ENCODE data around the gene LRRC8C. TPM values are rescaled to one million over a fixed set of nuclear protein-coding genes. Genes with fewer than 3 reads are reported as not detected.

LRRC8C gene
- total and polyA plus RNA-seq, 2 of the 8 experiments (the other 6 are each of a cell fraction or from before 2014, with no cell fraction given): 1.1 to 2.1 TPM

DNA sequence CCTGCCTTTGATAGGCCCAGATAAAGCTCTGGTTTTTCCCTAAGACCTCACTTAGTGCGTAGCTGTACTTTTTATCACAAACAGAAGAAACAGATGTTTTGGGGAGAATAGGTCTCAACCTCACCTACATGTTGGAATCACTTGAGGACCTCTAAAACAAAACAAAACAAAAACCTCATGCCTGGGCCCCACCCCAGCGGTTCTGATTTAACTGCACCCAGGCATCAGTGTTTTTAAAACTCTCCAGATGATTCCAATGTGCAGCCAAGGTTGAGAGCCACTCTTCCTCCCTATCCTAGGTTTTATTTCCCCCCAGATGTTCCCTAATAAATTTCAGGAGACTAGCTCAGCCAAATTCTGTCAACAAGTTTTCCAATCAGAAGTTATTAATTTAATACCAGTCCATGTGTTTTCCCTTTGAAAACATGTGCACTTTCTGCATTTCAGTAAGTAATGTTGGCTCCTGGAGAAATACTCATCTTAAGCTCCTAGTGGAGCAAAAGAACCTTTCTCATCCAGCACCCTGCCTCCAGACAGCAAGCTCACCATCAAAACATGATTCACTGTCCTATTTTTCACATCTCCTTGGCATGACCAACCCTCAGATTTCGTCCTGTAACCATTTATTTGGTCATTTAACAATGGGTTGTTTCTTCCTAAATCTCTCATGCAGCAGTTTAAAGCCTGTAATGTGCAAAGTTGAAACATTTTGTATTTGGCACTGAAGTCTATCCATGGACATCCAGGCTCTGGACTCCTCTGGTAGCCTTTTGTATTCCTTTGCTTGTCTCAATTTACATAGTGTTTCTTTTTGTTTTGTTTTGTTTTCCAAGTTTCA, 27.5 kb downstream of the LRRC8C start:
- Histone ChIP-seq H3K23me2 (ENCODE audit: low read depth, low read length) (no peaks in the 10 kb centered on the region), H3K4me2 (ENCODE audit: insufficient read depth in 1 of 2, low read depth in 2 of 2, low read length in 2 of 2) (no peak overlapping the region), H4K5ac (ENCODE audit: insufficient read length, low read depth, low read length) (no peak overlapping the region), H3K18ac (ENCODE audit: extremely low read depth, low read length) (no peak overlapping the region), H2BK120ac (replicated peaks; ENCODE audit: low read depth, low read length) (no peak overlapping the region), H3K79me2 (ENCODE audit: control insufficient read depth in 1 of 2, insufficient read depth in 2 of 2, low read length in 2 of 2) (no peaks in the 10 kb centered on the region), H2BK5ac (ENCODE audit: low read depth, low read length) (no peak overlapping the region), H2BK12ac (ENCODE audit: low read depth, low read length) (no peak overlapping the region), H4K20me1 (replicated peaks in 1 of 2; ENCODE audit: control insufficient read depth in 1 of 2, insufficient read depth in 2 of 2, low read length in 2 of 2) (no peaks in the 10 kb centered on the region), H3K4me1 (replicated peaks in 1 of 4; ENCODE audit: control insufficient read depth in 3 of 4, insufficient read depth in 4 of 4, low read length in 3 of 4) (no peaks in the 10 kb centered on the region), H3K56ac (replicated peaks; ENCODE audit: insufficient read length, low read depth, low read length) (no peak overlapping the region), H3K9me3 (ENCODE audit: insufficient read depth in 2 of 2, low read depth in 1 of 2, low read length in 1 of 2) (no peaks in the 10 kb centered on the region), H3K4ac (replicated peaks; ENCODE audit: insufficient read length, low read depth, low read length) (no peak overlapping the region), H2BK20ac (ENCODE audit: low read length) (no peak overlapping the region), H3K4me3 (ENCODE audit: extremely low read depth in 1 of 4, insufficient read depth in 2 of 4, low read depth in 3 of 4, low read length in 4 of 4) (no peak overlapping the region), H4K91ac (replicated peaks; ENCODE audit: insufficient read length, low read length) (no peak overlapping the region), H3K27me3 (replicated peaks in 1 of 4; ENCODE audit: control insufficient read depth in 3 of 4, extremely low read depth in 1 of 4, insufficient read depth in 3 of 4, low read length in 3 of 4) (no peaks in the 10 kb centered on the region), H3K9ac (replicated peaks in 1 of 4; ENCODE audit: extremely low read depth in 1 of 4, low read depth in 3 of 4, low read length in 3 of 4) (no peak overlapping the region), H2AK5ac (ENCODE audit: low read depth, low read length) (no peak overlapping the region), H3K14ac (ENCODE audit: insufficient read length) (no peak overlapping the region), H3K27ac (ENCODE audit: low read depth, low read length) (no peak overlapping the region), H3K36me3 (ENCODE audit: control insufficient read depth in 2 of 4, insufficient read depth in 4 of 4, low read length in 3 of 4) (no peaks in the 10 kb centered on the region), H3K23ac (ENCODE audit: insufficient read length) (no peak overlapping the region), H2AFZ (ENCODE audit: low read length) (no peak overlapping the region), H4K8ac (ENCODE audit: extremely low read depth, insufficient read depth, low read length) (no peak overlapping the region), H3K79me1 (ENCODE audit: low read depth, low read length) (no peaks in the 10 kb centered on the region), H2BK15ac (ENCODE audit: low read length) (no peak overlapping the region)
- CTCF ChIA-PET (ENCODE audit: partially characterized antibody): interaction anchor here (0.7 to 1.6 kb wide), 3 partner anchors 9 to 325 kb away, joined by 3 to 4 read pairs (median 3); no protein-coding TSS in a partner anchor
- FAIRE-seq (no peak), DNase-seq (ENCODE audit: low read depth in 1 of 2, low spot score in 2 of 2) (no peak)
- 86% methylated on average over 3 of the region's 3 CpGs; no CpG with 5 or more reads in 1 of the 2 experiments for WGBS, 2 experiments (ENCODE audit: extremely low coverage in 1 of 2, insufficient coverage in 1 of 2, insufficient read length in 1 of 2, insufficient replicate concordance in 2 of 2, low coverage in 1 of 2, low lambda C conversion rate in 2 of 2, missing lambda C conversion rate in 1 of 2)
- POLR2A ChIA-PET (ENCODE audit: partially characterized antibody): interaction anchor here (0.9 kb wide), 1 partner anchor 10 kb away, joined by 3 read pairs; no protein-coding TSS in a partner anchor
- TF ChIP-seq NANOG (IDR thresholded peaks at IDR 0.05; ENCODE audit: insufficient read depth, low read depth, low read length, poor library complexity, severe bottlenecking) (no peak), YY1 (IDR thresholded peaks at IDR 0.05; ENCODE audit: low read depth, low read length) (no peak), SP1 (IDR thresholded peaks at IDR 0.05; ENCODE audit: low read depth, low read length) (no peak), GABPA (IDR thresholded peaks at IDR 0.05; ENCODE audit: borderline replicate concordance, insufficient read depth, low read length) (no peak), TAF1 (IDR thresholded peaks at IDR 0.05; ENCODE audit: low read depth, low read length) (no peak), BCL11A (IDR thresholded peaks at IDR 0.05; ENCODE audit: low read depth in 2 of 2, low read length in 2 of 2) (no peak), CREB1 (IDR thresholded peaks at IDR 0.05) (no peak), KDM4A (IDR thresholded peaks at IDR 0.05; ENCODE audit: low read depth, low read length, severe bottlenecking) (no peak), TAF7 (optimal IDR thresholded peaks at IDR 0.05; ENCODE audit: borderline replicate concordance, low read depth, low read length) (no peak), GTF2F1 (IDR thresholded peaks at IDR 0.05; ENCODE audit: borderline replicate concordance, low read depth, low read length) (no peak), PHF8 (conservative IDR thresholded peaks at IDR 0.05; ENCODE audit: low read depth, low read length) (no peak)
- TF ChIP-seq, protein P1, sequence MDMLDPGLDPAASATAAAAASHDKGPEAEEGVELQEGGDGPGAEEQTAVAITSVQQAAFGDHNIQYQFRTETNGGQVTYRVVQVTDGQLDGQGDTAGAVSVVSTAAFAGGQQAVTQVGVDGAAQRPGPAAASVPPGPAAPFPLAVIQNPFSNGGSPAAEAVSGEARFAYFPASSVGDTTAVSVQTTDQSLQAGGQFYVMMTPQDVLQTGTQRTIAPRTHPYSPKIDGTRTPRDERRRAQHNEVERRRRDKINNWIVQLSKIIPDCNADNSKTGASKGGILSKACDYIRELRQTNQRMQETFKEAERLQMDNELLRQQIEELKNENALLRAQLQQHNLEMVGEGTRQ (IDR thresholded peaks at IDR 0.05; ENCODE audit: low read length): no peak

All from H1 (cell line).